Measurements from ENCODE around the gene TUBE1. TPM values are rescaled to one million over a fixed set of nuclear protein-coding genes. Genes with fewer than 3 reads are reported as not detected.
A peak's percentile ranks its signal among the peaks of the same experiment; 100 is the strongest.

TUBE1 gene
- total RNA-seq, 2 experiments from 2014 or later, result 28.2 to 30.8 TPM

- ChIA-PET POLR2A (interaction anchor here (0.7 to 6.7 kb wide), 6 partner anchors 8 to 331 kb away, joined by 3 to 62 read pairs (median 12); no protein-coding TSS in a partner anchor), CTCF (interaction anchor here (1.0 to 4.8 kb wide), 7 partner anchors 13 to 783 kb away, joined by 3 to 30 read pairs (median 5); a partner anchor contains a TSS)
- Mint-ChIP-seq H3K4me3 (peak overlapping the region; percentile 51), H3K9me3 (no peaks in the 10 kb centered on the region), H3K27ac (peak overlapping the region; percentile 100), H3K36me3 (ENCODE audit: low read depth) (peaks cover 7% of the 10 kb centered on the region), H3K27me3 (no peaks in the 10 kb centered on the region), H3K4me1 (ENCODE audit: low read depth) (peaks cover 52% of the 10 kb centered on the region)
- TF ChIP-seq CTCF (IDR thresholded peaks at IDR 0.05), result no peak
- no peaks in the 10 kb centered on the region for H3K36me3 ChIP-seq (ENCODE audit: insufficient read depth, low read length)
- no peaks in the 10 kb centered on the region for H3K9me3 ChIP-seq (ENCODE audit: control insufficient read depth in 1 of 2, insufficient read depth in 1 of 2, low read length in 2 of 2)
- H3K27me3 ChIP-seq (ENCODE audit: control insufficient read depth in 1 of 2, insufficient read depth in 2 of 2, low read length in 2 of 2), result no peaks in the 10 kb centered on the region
- DNase-seq (no peak), ATAC-seq (ENCODE audit: poor library complexity) (no peak)
- H3K4me1 ChIP-seq (ENCODE audit: insufficient read depth, low read length), result peaks cover 7% of the 10 kb centered on the region
- H3K27ac ChIP-seq (ENCODE audit: low read depth in 1 of 2, low read length in 2 of 2), result peak overlapping the region in 1 of 2 donors; percentile 95
- intact Hi-C loops (cut with DNase I, micrococcal nuclease), result loop anchor here (5.0 to 10.0 kb wide), 10 partner anchors 47 to 1164 kb away; partner anchors contain the start of genes REV3L (in 2 of the 2) and FYN (in 1 of the 2)
- no peak overlapping the region for H3K4me3 ChIP-seq (ENCODE audit: low read length)
These were observed 45.7 kb downstream of the TUBE1 start for GRCh38 chr6:112041535-112041934.

- intact Hi-C loops (cut with DNase I, micrococcal nuclease), result loop anchor here (5.0 to 10.0 kb wide), 10 partner anchors 46 to 1164 kb away; partner anchors contain the start of genes REV3L (in 2 of the 2) and FYN (in 1 of the 2)
- Mint-ChIP-seq H3K27me3 (no peaks in the 10 kb centered on the region), H3K4me3 (no peak overlapping the region), H3K9me3 (no peaks in the 10 kb centered on the region), H3K4me1 (ENCODE audit: low read depth) (peaks cover 57% of the 10 kb centered on the region), H3K36me3 (ENCODE audit: low read depth) (peaks cover 7% of the 10 kb centered on the region), H3K27ac (peak overlapping the region; percentile 100)
- no peaks in the 10 kb centered on the region for H3K36me3 ChIP-seq (ENCODE audit: insufficient read depth, low read length)
- H3K27ac ChIP-seq (ENCODE audit: low read depth in 1 of 2, low read length in 2 of 2), result no peak overlapping the region
- DNase-seq, result no peak
- ChIA-PET POLR2A (interaction anchor here (0.7 to 6.7 kb wide), 5 partner anchors 13 to 1166 kb away, joined by 3 to 62 read pairs (median 5); partner anchors contain the start of gene AMD1), CTCF (interaction anchor here (1.0 to 4.8 kb wide), 5 partner anchors 12 to 331 kb away, joined by 3 to 30 read pairs (median 5); no protein-coding TSS in a partner anchor)
- H3K4me3 ChIP-seq (ENCODE audit: low read length), result no peak overlapping the region
- ATAC-seq (ENCODE audit: poor library complexity), result no peak
- peaks cover 7% of the 10 kb centered on the region for H3K4me1 ChIP-seq (ENCODE audit: insufficient read depth, low read length)
- H3K9me3 ChIP-seq (ENCODE audit: control insufficient read depth in 1 of 2, insufficient read depth in 1 of 2, low read length in 2 of 2), result no peaks in the 10 kb centered on the region
- no peaks in the 10 kb centered on the region for H3K27me3 ChIP-seq (ENCODE audit: control insufficient read depth in 1 of 2, insufficient read depth in 2 of 2, low read length in 2 of 2)
- TF ChIP-seq CTCF (IDR thresholded peaks at IDR 0.05), result no peak
These were observed 46.3 kb downstream of the TUBE1 start for GRCh38 chr6:112040956-112041355.

GRCh38 chr6:112039431-112039770 is 47.9 kb downstream of the TUBE1 start:
- Mint-ChIP-seq H3K4me3 (no peak overlapping the region), H3K4me1 (ENCODE audit: low read depth) (peaks cover 70% of the 10 kb centered on the region), H3K9me3 (no peaks in the 10 kb centered on the region)

More at GRCh38 chr6:112039431-112039770, 47.9 kb downstream of the TUBE1 start:
- Histone ChIP-seq H3K27me3 (ENCODE audit: control insufficient read depth in 1 of 2, insufficient read depth in 2 of 2, low read length in 2 of 2) (no peaks in the 10 kb centered on the region), H3K27ac (ENCODE audit: low read depth in 1 of 2, low read length in 2 of 2) (no peak overlapping the region), H3K36me3 (ENCODE audit: insufficient read depth, low read length) (no peaks in the 10 kb centered on the region), H3K4me1 (ENCODE audit: insufficient read depth, low read length) (peaks cover 19% of the 10 kb centered on the region), H3K4me3 (ENCODE audit: low read length) (no peak overlapping the region), H3K9me3 (ENCODE audit: control insufficient read depth in 1 of 2, insufficient read depth in 1 of 2, low read length in 2 of 2) (no peaks in the 10 kb centered on the region)
- POLR2A ChIA-PET, result interaction anchor here (1.6 to 6.7 kb wide), 3 partner anchors 11 to 1165 kb away, joined by 5 to 62 read pairs (median 8); partner anchors contain the start of genes AMD1 and FYN
- DNase-seq (no peak), ATAC-seq (ENCODE audit: poor library complexity) (no peak)
- TF ChIP-seq CTCF (IDR thresholded peaks at IDR 0.05), result no peak
- H3K27me3 Mint-ChIP-seq, result no peaks in the 10 kb centered on the region
- intact Hi-C loops (cut with DNase I, micrococcal nuclease), result no loop called here
- peaks cover 7% of the 10 kb centered on the region for H3K36me3 Mint-ChIP-seq (ENCODE audit: low read depth)
- CTCF ChIA-PET, result interaction anchor here (1.4 to 4.8 kb wide), 2 partner anchors 29 to 329 kb away, joined by 5 to 30 read pairs; no protein-coding TSS in a partner anchor
- peak overlapping the region; percentile 42 for H3K27ac Mint-ChIP-seq
